SK-N-SH (cell line): ENCODE data around the gene MEX3D. TPM values are rescaled to one million over a fixed set of nuclear protein-coding genes. Genes with fewer than 3 reads are reported as not detected.

Experiments
- CTCF ChIA-PET: fragments of 300-600, 350-600 bp; formaldehyde crosslinking; extraction: SDS; loops from one replicate; lab custom pipeline; 2021; lab: Yijun Ruan, JAX
- POLR2A ChIA-PET: fragments of 350-600 bp; sonication (Branson Sonifier 250); formaldehyde crosslinking; extraction: SDS; loops from one replicate; lab custom pipeline; 2020; ENCODE audit warnings: antibody characterized with exemption, inconsistent platforms; lab: Yijun Ruan, JAX
- DNase-seq: peaks from one replicate; pipeline ENCODE4 v3.0.0; 2012
- H2AFZ ChIP-seq: fragments of 200-600 bp; sonication (generic); 2 replicates; pipeline ENCODE4 v1.8.1; 2016; ENCODE audit warnings: antibody characterized with exemption, mild to moderate bottlenecking, low read depth
- H3F3A ChIP-seq: fragments of 200-600 bp; sonication (generic); replicated peaks from 2 replicates; pipeline ENCODE3; 2016; ENCODE audit warnings: antibody characterized with exemption, mild to moderate bottlenecking; ENCODE audit not compliant: insufficient read depth
- H3K27ac ChIP-seq, 2 experiments: fragments of 200-500 bp in 1 of 2; fragments of 200-600 bp in 1 of 2; sonication (Bioruptor generic) in 1 of 2; sonication (generic), shearing (Covaris generic) in 1 of 2; 2 replicates each; pipeline versions ENCODE4 v1.5.1 to v1.6.1; 2014 to 2016; ENCODE audit warnings: low read depth in 2 of 2, inconsistent platforms in 1 of 2, low read length in 1 of 2, mild to moderate bottlenecking in 1 of 2, mixed read lengths in 1 of 2
- H3K27me3 ChIP-seq: fragments of 200-600 bp; sonication (generic), shearing (Covaris generic); 2 replicates; pipeline ENCODE4 v1.6.1; 2016; ENCODE audit warnings: mixed run types; ENCODE audit not compliant: insufficient read depth
- H3K36me3 ChIP-seq, 2 experiments: fragments of 200-500 bp in 1 of 2; fragments of 200-600 bp in 1 of 2; sonication (Bioruptor generic) in 1 of 2; sonication (generic) in 1 of 2; replicated peaks in 1 of 2; 2 replicates each; pipeline versions ENCODE3 to v1.5.1; 2014 to 2016; ENCODE audit warnings: low read length in 1 of 2, mild to moderate bottlenecking in 1 of 2; ENCODE audit not compliant: insufficient read depth in 2 of 2, control insufficient read depth in 1 of 2
- H3K4me1 ChIP-seq, 2 experiments: fragments of 200-500 bp in 1 of 2; fragments of 200-600 bp in 1 of 2; sonication (Bioruptor generic) in 1 of 2; sonication (generic), shearing (Covaris generic) in 1 of 2; 2 replicates each; pipeline versions ENCODE4 v1.5.1 to v1.6.1; 2014 to 2016; ENCODE audit warnings: low read depth in 1 of 2, low read length in 1 of 2, mixed run types in 1 of 2; ENCODE audit not compliant: insufficient read depth in 2 of 2, control insufficient read depth in 1 of 2
- H3K4me2 ChIP-seq: fragments of 200-600 bp; sonication (generic), shearing (Covaris generic); 2 replicates; pipeline ENCODE4 v1.6.1; 2017; ENCODE audit warnings: mixed run types
- H3K4me3 ChIP-seq, 2 experiments: fragments of 200-500 bp in 1 of 2; fragments of 200-600 bp in 1 of 2; sonication (Bioruptor generic) in 1 of 2; sonication (generic), shearing (Covaris generic) in 1 of 2; 2 replicates each; pipeline versions ENCODE4 v1.5.1 to v1.8.1; 2014 to 2016; ENCODE audit warnings: low read depth in 2 of 2, inconsistent platforms in 1 of 2, low read length in 1 of 2, mild to moderate bottlenecking in 1 of 2, mixed read lengths in 1 of 2, moderate library complexity in 1 of 2
- H3K79me2 ChIP-seq: fragments of 200-600 bp; sonication (generic); 2 replicates; pipeline ENCODE4 v1.8.1; 2017; ENCODE audit warnings: mild to moderate bottlenecking; ENCODE audit not compliant: insufficient read depth
- H3K9ac ChIP-seq: fragments of 200-600 bp; sonication (generic); 2 replicates; pipeline ENCODE4 v1.6.1; 2017; ENCODE audit warnings: mixed run types
- H3K9me2 ChIP-seq: fragments of 200-600 bp; sonication (generic); 2 replicates; pipeline ENCODE4 v1.6.1; 2017; ENCODE audit warnings: mixed run types
- H3K9me3 ChIP-seq: fragments of 200-600 bp; sonication (generic); 2 replicates; pipeline ENCODE4 v1.6.1; 2017; ENCODE audit warnings: mixed run types, mild to moderate bottlenecking, moderate library complexity
- H4K20me1 ChIP-seq: fragments of 200-600 bp; sonication (generic); 2 replicates; pipeline ENCODE4 v1.6.1; 2017; ENCODE audit warnings: mild to moderate bottlenecking, mixed run types; ENCODE audit not compliant: insufficient read depth
- EP300 ChIP-seq, 2 experiments: IDR thresholded peaks; 2 replicates each; pipeline versions ENCODE4 v1.4.0 to v1.6.1; 2012; ENCODE audit warnings: borderline replicate concordance in 1 of 2, low read depth in 1 of 2, low read length in 1 of 2
- EZH2phosphoT487 ChIP-seq: fragments of 200-600 bp; sonication (generic); IDR thresholded peaks from 2 replicates; pipeline ENCODE4 v1.6.1; 2017; ENCODE audit warnings: low read depth, mixed run types, mild to moderate bottlenecking, antibody characterized with exemption, moderate library complexity, borderline replicate concordance
- FOSL2 ChIP-seq: IDR thresholded peaks from 2 replicates; pipeline ENCODE4 v1.4.0; 2012; ENCODE audit warnings: low read depth, mild to moderate bottlenecking, moderate library complexity, borderline replicate concordance
- FOXJ3 ChIP-seq: sonication (generic); formaldehyde crosslinking; IDR thresholded peaks from 2 replicates; pipeline ENCODE4 v1.5.1; 2020; ENCODE audit warnings: mild to moderate bottlenecking, missing genetic modification reagents
- FOXM1 ChIP-seq: IDR thresholded peaks from 2 replicates; pipeline ENCODE4 v1.4.0; 2012; ENCODE audit warnings: low read depth, mild to moderate bottlenecking
- NFIC ChIP-seq: IDR thresholded peaks from 2 replicates; pipeline ENCODE4 v1.4.0; 2012; ENCODE audit warnings: borderline replicate concordance
- RFX5 ChIP-seq: IDR thresholded peaks from 2 replicates; pipeline ENCODE4 v1.6.1; 2012; ENCODE audit warnings: mild to moderate bottlenecking, improper control_type of control experiment, low read length
- RXRA ChIP-seq: IDR thresholded peaks from 2 replicates; pipeline ENCODE4 v1.4.0; 2012; ENCODE audit warnings: low read depth, mild to moderate bottlenecking, borderline replicate concordance
- SMC3 ChIP-seq: IDR thresholded peaks from 2 replicates; pipeline ENCODE4 v1.6.1; 2012; ENCODE audit warnings: low read depth, low read length, improper control_type of control experiment
- WGBS: methylation state at CpG from one replicate; pipeline ENCODE4 v1.1.6; 2017; ENCODE audit warnings: low lambda C conversion rate; 5-methylcytosine and 5-hydroxymethylcytosine counted together
- polyA plus RNA-seq, 3 experiments: library from polyadenylated mRNA; depleted of rRNA; stranded (reverse); fragments of >200 nt; gene quantifications; 2 replicates each; pipeline ENCODE4 v1.2.3, GENCODE V29; 2012
- TF ChIP-seq, protein P1 (sequence below): fragments of 150-350 bp; IDR thresholded peaks from 2 replicates; pipeline ENCODE4 v1.6.1; 2017; ENCODE audit warnings: antibody characterized with exemption, low read length, low read depth, borderline replicate concordance
- TF ChIP-seq, protein P2 (sequence below): IDR thresholded peaks from 2 replicates; pipeline ENCODE4 v1.4.0; 2012; ENCODE audit warnings: low read depth, borderline replicate concordance
- TF ChIP-seq, protein P3 (sequence below): IDR thresholded peaks from 2 replicates; pipeline ENCODE4 v1.6.1; 2012; ENCODE audit warnings: mild to moderate bottlenecking, low read depth, low read length, moderate library complexity

The MEX3D gene
- polyA plus RNA-seq, 1 of the 3 experiments (the other 2 are of a cell fraction) = 14.9 TPM

DNA sequence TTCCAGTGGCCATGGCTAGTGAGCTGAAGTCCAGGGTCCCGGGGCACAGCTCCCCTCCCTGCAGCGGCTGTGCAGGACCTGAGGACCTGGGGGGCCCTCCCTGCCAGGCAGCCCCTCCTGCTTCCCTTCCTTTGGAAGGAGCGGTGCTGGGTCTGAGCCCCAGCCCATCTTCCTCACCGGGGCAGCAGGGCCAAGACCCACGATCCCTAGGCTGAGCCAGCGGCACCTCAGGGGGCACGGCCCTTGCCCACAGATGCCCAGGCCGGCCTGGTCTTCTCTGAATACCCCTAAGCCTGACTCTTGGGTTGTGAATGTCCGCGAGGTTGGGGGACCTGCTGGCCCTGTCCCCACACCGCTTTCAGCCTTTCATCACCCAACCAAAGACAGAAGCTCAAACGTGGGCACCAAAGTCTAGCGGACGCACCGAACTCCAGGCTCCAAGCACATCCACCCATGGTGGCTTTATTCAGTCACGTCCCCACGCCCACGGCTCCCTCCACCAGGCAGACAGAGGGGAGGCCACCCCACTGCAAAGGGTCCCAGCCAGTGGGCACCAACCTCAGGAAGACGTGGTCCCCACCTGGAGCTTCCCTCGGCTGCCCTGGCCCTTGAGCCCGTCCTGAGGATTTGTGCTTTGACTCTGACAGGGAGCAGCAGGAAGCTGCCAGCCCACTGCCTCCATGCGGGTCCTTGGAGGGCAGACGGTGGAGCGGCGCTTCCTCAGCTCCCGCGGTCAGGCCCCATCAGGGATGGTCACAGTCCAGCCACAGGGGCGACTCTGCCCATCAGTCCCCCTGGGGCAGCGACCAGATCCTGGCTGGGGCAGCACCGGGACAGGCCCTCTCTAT lies 8.3 kb upstream of the MEX3D start (continued):
- TF ChIP-seq, protein P1, sequence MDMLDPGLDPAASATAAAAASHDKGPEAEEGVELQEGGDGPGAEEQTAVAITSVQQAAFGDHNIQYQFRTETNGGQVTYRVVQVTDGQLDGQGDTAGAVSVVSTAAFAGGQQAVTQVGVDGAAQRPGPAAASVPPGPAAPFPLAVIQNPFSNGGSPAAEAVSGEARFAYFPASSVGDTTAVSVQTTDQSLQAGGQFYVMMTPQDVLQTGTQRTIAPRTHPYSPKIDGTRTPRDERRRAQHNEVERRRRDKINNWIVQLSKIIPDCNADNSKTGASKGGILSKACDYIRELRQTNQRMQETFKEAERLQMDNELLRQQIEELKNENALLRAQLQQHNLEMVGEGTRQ = no peak
- TF ChIP-seq, protein P2, sequence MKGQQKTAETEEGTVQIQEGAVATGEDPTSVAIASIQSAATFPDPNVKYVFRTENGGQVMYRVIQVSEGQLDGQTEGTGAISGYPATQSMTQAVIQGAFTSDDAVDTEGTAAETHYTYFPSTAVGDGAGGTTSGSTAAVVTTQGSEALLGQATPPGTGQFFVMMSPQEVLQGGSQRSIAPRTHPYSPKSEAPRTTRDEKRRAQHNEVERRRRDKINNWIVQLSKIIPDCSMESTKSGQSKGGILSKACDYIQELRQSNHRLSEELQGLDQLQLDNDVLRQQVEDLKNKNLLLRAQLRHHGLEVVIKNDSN = no peak
- TF ChIP-seq EZH2phosphoT487 (no peak), FOSL2 (no peak), NFIC (no peak), SMC3 (no peak), RFX5 (no peak)

DNA sequence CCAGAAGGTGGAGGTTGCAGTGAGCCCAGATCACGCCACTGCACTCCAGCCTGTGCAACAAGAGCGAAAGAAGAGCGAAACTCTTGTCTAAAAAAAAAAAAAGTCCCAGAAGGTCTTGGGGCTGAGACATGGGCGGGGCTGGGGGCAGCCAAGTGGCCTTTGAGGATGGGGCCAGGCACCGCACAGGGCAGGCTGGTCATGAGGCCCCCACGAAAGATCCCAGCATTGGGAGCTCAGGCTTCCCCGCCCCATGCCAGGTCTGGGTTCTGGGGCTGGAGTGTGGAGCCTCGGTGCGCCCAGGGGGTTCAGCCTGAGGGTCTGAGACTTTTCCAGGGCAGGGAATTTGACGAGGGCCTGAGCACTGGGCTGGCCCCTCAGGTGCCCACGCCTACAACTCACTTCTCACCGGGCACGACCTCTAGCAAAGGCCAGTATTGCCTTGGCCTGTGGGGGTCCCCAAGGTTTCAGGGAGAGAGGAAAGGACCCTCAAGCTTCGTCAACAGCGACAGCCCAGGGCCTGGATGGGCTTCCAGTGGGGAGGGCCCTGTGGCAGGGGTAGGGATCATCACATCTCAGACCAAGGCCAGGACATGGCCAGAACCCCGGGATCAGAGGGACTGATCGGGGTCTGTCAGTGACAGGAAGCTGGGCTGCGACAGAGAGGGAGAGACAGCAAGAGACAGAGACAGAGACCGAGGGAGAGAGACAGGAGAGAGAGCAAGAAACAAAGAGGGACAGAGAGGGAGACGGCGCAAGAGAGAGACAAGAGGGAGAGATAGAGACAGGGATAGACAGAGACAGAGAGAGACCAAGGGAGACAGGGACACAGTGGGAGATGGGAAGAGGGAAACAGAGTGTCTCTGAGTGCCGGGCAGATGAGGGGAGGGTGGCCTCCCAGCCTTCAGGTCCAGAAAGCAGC lies 7.5 kb upstream of the MEX3D start:
- H3K9ac ChIP-seq = no peak overlapping the region
- H3K4me1 ChIP-seq = no peaks in the 10 kb centered on the region
- no peak for TF ChIP-seq FOXJ3 (CRISPR knock-in tag)
- TF ChIP-seq FOXM1 = no peak
- no peak for TF ChIP-seq RXRA
- no peak for TF ChIP-seq EP300 (IDR thresholded peaks at IDR 0.05; ENCODE audit: borderline replicate concordance in 1 of 2, low read depth in 1 of 2, low read length in 1 of 2)
- TF ChIP-seq, protein P3, sequence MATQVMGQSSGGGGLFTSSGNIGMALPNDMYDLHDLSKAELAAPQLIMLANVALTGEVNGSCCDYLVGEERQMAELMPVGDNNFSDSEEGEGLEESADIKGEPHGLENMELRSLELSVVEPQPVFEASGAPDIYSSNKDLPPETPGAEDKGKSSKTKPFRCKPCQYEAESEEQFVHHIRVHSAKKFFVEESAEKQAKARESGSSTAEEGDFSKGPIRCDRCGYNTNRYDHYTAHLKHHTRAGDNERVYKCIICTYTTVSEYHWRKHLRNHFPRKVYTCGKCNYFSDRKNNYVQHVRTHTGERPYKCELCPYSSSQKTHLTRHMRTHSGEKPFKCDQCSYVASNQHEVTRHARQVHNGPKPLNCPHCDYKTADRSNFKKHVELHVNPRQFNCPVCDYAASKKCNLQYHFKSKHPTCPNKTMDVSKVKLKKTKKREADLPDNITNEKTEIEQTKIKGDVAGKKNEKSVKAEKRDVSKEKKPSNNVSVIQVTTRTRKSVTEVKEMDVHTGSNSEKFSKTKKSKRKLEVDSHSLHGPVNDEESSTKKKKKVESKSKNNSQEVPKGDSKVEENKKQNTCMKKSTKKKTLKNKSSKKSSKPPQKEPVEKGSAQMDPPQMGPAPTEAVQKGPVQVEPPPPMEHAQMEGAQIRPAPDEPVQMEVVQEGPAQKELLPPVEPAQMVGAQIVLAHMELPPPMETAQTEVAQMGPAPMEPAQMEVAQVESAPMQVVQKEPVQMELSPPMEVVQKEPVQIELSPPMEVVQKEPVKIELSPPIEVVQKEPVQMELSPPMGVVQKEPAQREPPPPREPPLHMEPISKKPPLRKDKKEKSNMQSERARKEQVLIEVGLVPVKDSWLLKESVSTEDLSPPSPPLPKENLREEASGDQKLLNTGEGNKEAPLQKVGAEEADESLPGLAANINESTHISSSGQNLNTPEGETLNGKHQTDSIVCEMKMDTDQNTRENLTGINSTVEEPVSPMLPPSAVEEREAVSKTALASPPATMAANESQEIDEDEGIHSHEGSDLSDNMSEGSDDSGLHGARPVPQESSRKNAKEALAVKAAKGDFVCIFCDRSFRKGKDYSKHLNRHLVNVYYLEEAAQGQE = no peak
- no peaks in the 10 kb centered on the region for H4K20me1 ChIP-seq
- no peaks in the 10 kb centered on the region for H3K9me3 ChIP-seq
- H3K27me3 ChIP-seq = no peaks in the 10 kb centered on the region
- no peak overlapping the region for H3K27ac ChIP-seq
- no peak overlapping the region for H2AFZ ChIP-seq
- peaks cover 3 to 17% of the 10 kb centered on the region in 2 experiments for H3K36me3 ChIP-seq
- CTCF ChIA-PET = interaction anchor here (1.0 to 3.4 kb wide), 4 partner anchors 8 to 30 kb away, joined by 3 to 18 read pairs (median 4); partner anchors contain the start of gene MEX3D
- H3K9me2 ChIP-seq = no peaks in the 10 kb centered on the region
- WGBS = 94% methylated on average over 19 of the region's 22 CpGs
- POLR2A ChIA-PET = interaction anchor here (0.8 to 1.3 kb wide), 2 partner anchors 9 to 17 kb away, joined by 3 read pairs; no protein-coding TSS in a partner anchor
- no peak overlapping the region for H3K4me2 ChIP-seq
- no peak overlapping the region for H3K4me3 ChIP-seq
- no peaks in the 10 kb centered on the region; the same call in 1 of the 2 replicates for H3K79me2 ChIP-seq
- no peak for DNase-seq
- peaks cover 5% of the 10 kb centered on the region for H3F3A ChIP-seq
